B cell (primary cell): ENCODE results near the gene KCNH5. TPM values are rescaled to one million over a fixed set of nuclear protein-coding genes. Genes with fewer than 3 reads are reported as not detected.

Experiments
- ATAC-seq: fragments of 200-7000 bp; cut with Tn5 transposase; one replicate; pipeline ENCODE4 v1.10.0; 2021; ENCODE audit warnings: low read depth, mild to moderate bottlenecking, moderate number of reproducible peaks, moderate library complexity
- CTCF ChIA-PET: fragments of 350-600 bp; sonication (Branson Sonifier 250); formaldehyde crosslinking; loops from one replicate; lab custom pipeline; 2021; ENCODE audit warnings: antibody characterized with exemption, inconsistent platforms; lab: Charles Lee
- POLR2A ChIA-PET: fragments of 350-600 bp; sonication (Branson Sonifier 250); formaldehyde crosslinking; loops from one replicate; lab custom pipeline; 2021; ENCODE audit warnings: antibody characterized with exemption; lab: Charles Lee
- DNase-seq: peaks from one replicate; pipeline ENCODE4 v3.0.0; 2013
- H2AFZ ChIP-seq: 2 replicates; pipeline ENCODE4 v1.6.1; 2012; ENCODE audit warnings: mild to moderate bottlenecking, low read depth, low read length; ENCODE audit not compliant: insufficient read depth, poor library complexity, severe bottlenecking
- H3K27ac ChIP-seq, 2 donors: 1 replicate in 1 of 2; 2 replicates in 1 of 2; pipeline ENCODE4 v1.5.1; 2012 to 2013; ENCODE audit warnings: low read length in 2 of 2, mild to moderate bottlenecking in 2 of 2, moderate library complexity in 1 of 2
- H3K27me3 ChIP-seq, 4 experiments: fragments of 200-600 bp in 1 of 4; sonication (generic) in 1 of 4; replicated peaks in 1 of 4; 1 replicate in 2 of 4; 2 replicates in 2 of 4; pipeline versions ENCODE4 v1.6.1 to v1.7.0; 2013 to 2016; ENCODE audit warnings: low read length in 3 of 4, mild to moderate bottlenecking in 2 of 4, mixed read lengths in 1 of 4, moderate library complexity in 1 of 4; ENCODE audit not compliant: insufficient read depth in 4 of 4, control insufficient read depth in 3 of 4; ENCODE audit errors: control extremely low read depth in 1 of 4
- H3K36me3 ChIP-seq, 2 experiments: replicated peaks in 1 of 2; 1 replicate in 1 of 2; 2 replicates in 1 of 2; pipeline versions ENCODE4 v1.6.1 to v1.7.1; 2013; ENCODE audit warnings: low read length in 1 of 2; ENCODE audit not compliant: insufficient read depth in 2 of 2, control insufficient read depth in 1 of 2; ENCODE audit errors: control extremely low read depth in 1 of 2, extremely low read depth in 1 of 2
- H3K4me1 ChIP-seq, 2 donors: fragments of 200-600 bp in 1 of 2; sonication (generic) in 1 of 2; 1 replicate in 1 of 2; 2 replicates in 1 of 2; pipeline versions ENCODE4 v1.5.1 to v1.6.1; 2013 to 2017; ENCODE audit warnings: low read length in 2 of 2; ENCODE audit not compliant: control insufficient read depth in 2 of 2, insufficient read depth in 2 of 2
- H3K4me2 ChIP-seq: replicated peaks from 2 replicates; pipeline ENCODE3; 2012; ENCODE audit warnings: mild to moderate bottlenecking, low read depth, low read length; ENCODE audit not compliant: poor library complexity, severe bottlenecking
- H3K4me3 ChIP-seq, 5 experiments: fragments of 200-600 bp in 1 of 5; sonication (generic) in 1 of 5; 1 replicate in 3 of 5; 2 replicates in 2 of 5; pipeline versions ENCODE4 v1.5.1 to v1.7.0; 2011 to 2016; ENCODE audit warnings: low read length in 4 of 5, mild to moderate bottlenecking in 4 of 5, low read depth in 2 of 5, control low read depth in 1 of 5, moderate library complexity in 1 of 5; ENCODE audit not compliant: insufficient read depth in 1 of 5; ENCODE audit errors: control extremely low read depth in 1 of 5, extremely low read depth in 1 of 5
- H3K79me2 ChIP-seq: fragments of 200-600 bp; sonication (generic); one replicate; pipeline ENCODE4 v1.6.0; 2016; ENCODE audit warnings: low read length; ENCODE audit not compliant: control insufficient read depth, insufficient read depth
- H3K9ac ChIP-seq: fragments of 200-600 bp; sonication (generic); 2 replicates; pipeline ENCODE4 v1.6.1; 2017; ENCODE audit warnings: mild to moderate bottlenecking, low read length, moderate library complexity
- H3K9me3 ChIP-seq, 3 donors: one replicate each; pipeline versions ENCODE4 v1.6.1 to v1.7.1; 2013; ENCODE audit warnings: low read length in 2 of 3; ENCODE audit not compliant: control insufficient read depth in 2 of 3, insufficient read depth in 1 of 3; ENCODE audit errors: control extremely low read depth in 1 of 3
- H4K20me1 ChIP-seq: 2 replicates; pipeline ENCODE4 v1.6.0; 2012; ENCODE audit warnings: mild to moderate bottlenecking, low read length; ENCODE audit not compliant: insufficient read depth, control insufficient read depth, poor library complexity, severe bottlenecking
- H3K27ac Mint-ChIP-seq: one replicate; pipeline ENCODE4 v1.8.0; 2021; ENCODE audit warnings: mixed read lengths
- H3K27me3 Mint-ChIP-seq: one replicate; pipeline ENCODE4 v1.8.0; 2021; ENCODE audit warnings: mixed read lengths
- H3K4me1 Mint-ChIP-seq: one replicate; pipeline ENCODE4 v1.8.0; 2021; ENCODE audit warnings: mixed read lengths
- H3K4me3 Mint-ChIP-seq: one replicate; pipeline ENCODE4 v1.8.0; 2021; ENCODE audit warnings: mixed read lengths
- H3K9me3 Mint-ChIP-seq: one replicate; pipeline ENCODE4 v1.8.0; 2022; ENCODE audit warnings: mixed read lengths; ENCODE audit not compliant: insufficient read depth
- EZH2 ChIP-seq: IDR thresholded peaks from 2 replicates; pipeline ENCODE4 v1.6.1; 2012; ENCODE audit warnings: borderline replicate concordance, low read depth, mild to moderate bottlenecking, moderate library complexity, low read length; ENCODE audit not compliant: insufficient read depth, poor library complexity, severe bottlenecking
- WGBS: methylation state at CpG from one replicate; pipeline ENCODE4 v1.1.5; 2013; ENCODE audit warnings: missing lambda C conversion rate; ENCODE audit not compliant: insufficient coverage; 5-methylcytosine and 5-hydroxymethylcytosine counted together
- intact Hi-C: fragments of 100-400 bp; cut with micrococcal nuclease; formaldehyde crosslinking; loops from one replicate; pipeline ENCODE4 v1.10.0; 2022
- polyA plus RNA-seq: library from polyadenylated mRNA; depleted of rRNA; stranded (reverse); fragments of >200 nt; gene quantifications from 2 replicates; pipeline ENCODE4 v1.2.3, GENCODE V29; 2012
- total RNA-seq, 2 donors: library from RNA; stranded (reverse); fragments of 120-200 nt in 1 of 2; gene quantifications; 1 replicate in 1 of 2; 2 replicates in 1 of 2; pipeline versions ENCODE4 v1.2.3 to v1.2.4, GENCODE V29; 2013 to 2022
- TF ChIP-seq, protein P1 (sequence below): fragments of 200-600 bp; IDR thresholded peaks from one replicate; pipeline ENCODE4 v1.8.0; 2022; ENCODE audit warnings: antibody characterized with exemption, mild to moderate bottlenecking

The KCNH5 gene
- total and polyA plus RNA-seq, 2 donors (not counting 1 experiment from before 2014, with no cell fraction given) = not detected

GRCh38 chr14:62657376-62657775 lies 387.9 kb downstream of the KCNH5 start:
- DNase-seq (no peak), ATAC-seq (no peak)
- Histone ChIP-seq H3K27me3 (no peaks in the 10 kb centered on the region), H3K9me3 (peaks cover 0 to 3% (median 0%) of the 10 kb centered on the region in 3 donors), H2AFZ (no peak overlapping the region), H3K36me3 (no peaks in the 10 kb centered on the region), H3K27ac (no peak overlapping the region), H3K79me2 (no peaks in the 10 kb centered on the region), H3K4me2 (no peak overlapping the region), H4K20me1 (no peaks in the 10 kb centered on the region), H3K4me3 (no peak overlapping the region), H3K4me1 (no peaks in the 10 kb centered on the region), H3K9ac (no peak overlapping the region)
- intact Hi-C loops = no loop called here
- Mint-ChIP-seq H3K27me3 (no peaks in the 10 kb centered on the region), H3K4me3 (no peak overlapping the region), H3K27ac (no peak overlapping the region), H3K9me3 (peaks cover 15% of the 10 kb centered on the region), H3K4me1 (no peaks in the 10 kb centered on the region)
- CTCF ChIA-PET = no interaction called here
- 60% methylated on average over 1 of the region's 2 CpGs for WGBS
- POLR2A ChIA-PET = no interaction called here
- TF ChIP-seq EZH2 = no peak
- TF ChIP-seq, protein P1, sequence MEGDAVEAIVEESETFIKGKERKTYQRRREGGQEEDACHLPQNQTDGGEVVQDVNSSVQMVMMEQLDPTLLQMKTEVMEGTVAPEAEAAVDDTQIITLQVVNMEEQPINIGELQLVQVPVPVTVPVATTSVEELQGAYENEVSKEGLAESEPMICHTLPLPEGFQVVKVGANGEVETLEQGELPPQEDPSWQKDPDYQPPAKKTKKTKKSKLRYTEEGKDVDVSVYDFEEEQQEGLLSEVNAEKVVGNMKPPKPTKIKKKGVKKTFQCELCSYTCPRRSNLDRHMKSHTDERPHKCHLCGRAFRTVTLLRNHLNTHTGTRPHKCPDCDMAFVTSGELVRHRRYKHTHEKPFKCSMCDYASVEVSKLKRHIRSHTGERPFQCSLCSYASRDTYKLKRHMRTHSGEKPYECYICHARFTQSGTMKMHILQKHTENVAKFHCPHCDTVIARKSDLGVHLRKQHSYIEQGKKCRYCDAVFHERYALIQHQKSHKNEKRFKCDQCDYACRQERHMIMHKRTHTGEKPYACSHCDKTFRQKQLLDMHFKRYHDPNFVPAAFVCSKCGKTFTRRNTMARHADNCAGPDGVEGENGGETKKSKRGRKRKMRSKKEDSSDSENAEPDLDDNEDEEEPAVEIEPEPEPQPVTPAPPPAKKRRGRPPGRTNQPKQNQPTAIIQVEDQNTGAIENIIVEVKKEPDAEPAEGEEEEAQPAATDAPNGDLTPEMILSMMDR = no peak

- no peak overlapping the region for H3K4me3 Mint-ChIP-seq
- no peaks in the 10 kb centered on the region for H3K27me3 Mint-ChIP-seq
- no peak overlapping the region for H3K27ac ChIP-seq
- H2AFZ ChIP-seq = no peak overlapping the region
- no peaks in the 10 kb centered on the region for H3K4me1 ChIP-seq
- H3K4me2 ChIP-seq = no peak overlapping the region
- WGBS = no CpG with 5 or more reads among the region's 4 CpGs
- TF ChIP-seq, protein P1 = no peak
- no peak for TF ChIP-seq EZH2
- H3K9me3 Mint-ChIP-seq = peaks cover 8% of the 10 kb centered on the region
- no peak overlapping the region for H3K9ac ChIP-seq
- H3K27me3 ChIP-seq = no peaks in the 10 kb centered on the region
- POLR2A ChIA-PET = no interaction called here
- no peak overlapping the region for H3K4me3 ChIP-seq
- peaks cover 0 to 3% (median 0%) of the 10 kb centered on the region in 3 donors for H3K9me3 ChIP-seq
- no peaks in the 10 kb centered on the region for H3K4me1 Mint-ChIP-seq
- ATAC-seq (no peak), DNase-seq (no peak)
- H3K27ac Mint-ChIP-seq = no peak overlapping the region
- intact Hi-C loops = no loop called here
- no peaks in the 10 kb centered on the region for H3K36me3 ChIP-seq
- H3K79me2 ChIP-seq = no peaks in the 10 kb centered on the region
- CTCF ChIA-PET = no interaction called here
- no peaks in the 10 kb centered on the region for H4K20me1 ChIP-seq
Measured at GRCh38 chr14:62655166-62655565, 390.1 kb downstream of the KCNH5 start.
